K562 (cell line): Measurements from ENCODE around the gene CDC25B.

ENCODE experiments used
- EZH2 ChIP-seq: IDR thresholded peaks from 2 replicates; pipeline ENCODE4 v1.6.1; 2012; ENCODE audit warnings: low read depth, mild to moderate bottlenecking, inconsistent platforms, low read length, borderline replicate concordance
- JUNB ChIP-seq: fragments of 450-650 bp; formaldehyde crosslinking; conservative IDR thresholded peaks from 2 replicates; pipeline ENCODE4 v1.4.0; 2020; ENCODE audit warnings: mild to moderate bottlenecking
- KLF6 ChIP-seq: fragments of 250-450 bp; sonication (Bioruptor Pico); IDR thresholded peaks from 2 replicates; pipeline ENCODE4 v1.4.0; 2020; ENCODE audit warnings: mild to moderate bottlenecking, moderate library complexity, borderline replicate concordance
- RB1 ChIP-seq: fragments of 450-650 bp; IDR thresholded peaks from 2 replicates; pipeline ENCODE4 v1.6.1; 2017; ENCODE audit warnings: low read depth, mild to moderate bottlenecking
- ZBTB7A ChIP-seq: IDR thresholded peaks from 2 replicates; pipeline ENCODE4 v1.6.1; 2011; ENCODE audit warnings: low read depth, mild to moderate bottlenecking, low read length, moderate library complexity, borderline replicate concordance; ENCODE audit not compliant: control insufficient read depth
- ZNF79 ChIP-seq: fragments of 250-450 bp; sonication (Bioruptor Pico); IDR thresholded peaks from 2 replicates; pipeline ENCODE4 v1.4.0; 2020; ENCODE audit warnings: low read depth, mild to moderate bottlenecking, moderate library complexity
- TF ChIP-seq, protein P1 (sequence below), 3 experiments: IDR thresholded peaks in 2 of 3; conservative IDR thresholded peaks in 1 of 3; 2 replicates each; pipeline ENCODE4 v1.5.1; 2011 to 2012; ENCODE audit warnings: low read length in 3 of 3, mild to moderate bottlenecking in 3 of 3, control low read depth in 2 of 3, improper control_type of control experiment in 1 of 3, inconsistent platforms in 1 of 3, low read depth in 1 of 3, mixed read lengths in 1 of 3, moderate library complexity in 1 of 3; ENCODE audit not compliant: insufficient read depth in 2 of 3

DNA sequence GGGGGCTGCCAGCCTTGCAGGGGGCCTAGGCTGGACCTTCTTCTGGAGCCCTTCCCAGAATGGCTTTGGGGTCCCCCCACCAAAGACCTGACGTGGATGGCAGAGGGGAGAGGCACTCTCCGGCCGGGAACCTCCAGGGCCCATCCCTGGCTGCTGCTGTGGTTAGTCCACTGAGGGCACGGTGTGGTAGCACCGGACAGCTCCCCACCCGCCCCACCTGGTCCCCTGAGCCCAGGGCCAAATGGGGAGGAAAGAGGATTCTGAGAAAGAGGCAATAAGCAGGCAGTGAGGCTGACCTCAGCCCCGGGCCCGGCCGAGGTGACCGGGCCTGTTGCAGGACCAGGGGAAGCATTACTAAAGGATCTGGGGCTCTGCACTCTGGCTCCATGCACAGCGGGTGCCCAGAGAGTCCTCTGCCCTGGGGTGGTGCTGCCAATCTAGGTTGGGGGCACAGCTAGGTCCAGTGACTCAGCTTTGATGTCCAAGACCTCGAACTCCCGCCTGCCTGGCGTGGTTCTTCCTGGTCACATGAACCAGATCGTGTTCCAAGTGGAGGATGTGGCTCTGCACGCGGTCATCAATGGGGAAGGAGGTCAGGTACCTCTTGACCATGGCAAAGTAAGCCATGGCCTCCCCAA is 11.8 kb upstream of the CDC25B start:
- TF ChIP-seq, protein P1, sequence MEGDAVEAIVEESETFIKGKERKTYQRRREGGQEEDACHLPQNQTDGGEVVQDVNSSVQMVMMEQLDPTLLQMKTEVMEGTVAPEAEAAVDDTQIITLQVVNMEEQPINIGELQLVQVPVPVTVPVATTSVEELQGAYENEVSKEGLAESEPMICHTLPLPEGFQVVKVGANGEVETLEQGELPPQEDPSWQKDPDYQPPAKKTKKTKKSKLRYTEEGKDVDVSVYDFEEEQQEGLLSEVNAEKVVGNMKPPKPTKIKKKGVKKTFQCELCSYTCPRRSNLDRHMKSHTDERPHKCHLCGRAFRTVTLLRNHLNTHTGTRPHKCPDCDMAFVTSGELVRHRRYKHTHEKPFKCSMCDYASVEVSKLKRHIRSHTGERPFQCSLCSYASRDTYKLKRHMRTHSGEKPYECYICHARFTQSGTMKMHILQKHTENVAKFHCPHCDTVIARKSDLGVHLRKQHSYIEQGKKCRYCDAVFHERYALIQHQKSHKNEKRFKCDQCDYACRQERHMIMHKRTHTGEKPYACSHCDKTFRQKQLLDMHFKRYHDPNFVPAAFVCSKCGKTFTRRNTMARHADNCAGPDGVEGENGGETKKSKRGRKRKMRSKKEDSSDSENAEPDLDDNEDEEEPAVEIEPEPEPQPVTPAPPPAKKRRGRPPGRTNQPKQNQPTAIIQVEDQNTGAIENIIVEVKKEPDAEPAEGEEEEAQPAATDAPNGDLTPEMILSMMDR (IDR thresholded peaks at IDR 0.05 in 2 of 3, conservative IDR thresholded peaks at IDR 0.05 in 1 of 3; ENCODE audit: insufficient read depth in 2 of 3, low read depth in 1 of 3, low read length in 3 of 3): no peak
- TF ChIP-seq EZH2 (no peak), ZNF79 (CRISPR knock-in tag) (no peak), JUNB (no peak), ZBTB7A (no peak), RB1 (no peak), KLF6 (CRISPR knock-in tag) (no peak)
